OCI-LY7 (cell line): ENCODE measurements around the gene TMEM154. TPM values are rescaled to one million over a fixed set of nuclear protein-coding genes. Genes with fewer than 3 reads are reported as not detected.

Experiments used
- BruUV-seq: library from RNA; stranded (reverse); fragments of 400-500 nt; replicated peaks from 2 replicates; lab custom pipeline; 2021; lab: Mats Ljungman, UMichigan
- CTCF ChIA-PET: fragments of 300-600 bp; sonication (Branson Sonifier 250); formaldehyde crosslinking; loops from one replicate; lab custom pipeline; 2022; ENCODE audit warnings: antibody characterized with exemption; ENCODE audit not compliant: unreplicated experiment; lab: Charles Lee
- POLR2A ChIA-PET: fragments of 300-600 bp; sonication (Branson Sonifier 250); formaldehyde crosslinking; loops from one replicate; lab custom pipeline; 2022; ENCODE audit warnings: antibody characterized with exemption; lab: Charles Lee
- DNase-seq: peaks from one replicate; pipeline ENCODE4 v3.0.0-alpha.2; 2015; ENCODE audit warnings: low spot score
- H2AFZ ChIP-seq: fragments of 200-600 bp; sonication (generic), shearing (Covaris generic); 2 replicates; pipeline ENCODE4 v1.6.1; 2014; ENCODE audit warnings: mild to moderate bottlenecking, antibody characterized with exemption, low read length, moderate library complexity
- H3K27ac ChIP-seq: fragments of 200-600 bp; sonication (generic); 2 replicates; pipeline ENCODE4 v1.5.1; 2014; ENCODE audit warnings: mixed run types, low read depth, mild to moderate bottlenecking, moderate library complexity, low read length, inconsistent platforms; ENCODE audit not compliant: poor library complexity, severe bottlenecking
- H3K36me3 ChIP-seq: fragments of 200-600 bp; sonication (generic); 2 replicates; pipeline ENCODE4 v1.6.1; 2014; ENCODE audit warnings: mild to moderate bottlenecking, antibody characterized with exemption, low read length, moderate library complexity, mixed read lengths; ENCODE audit not compliant: insufficient read depth
- H3K4me1 ChIP-seq: fragments of 200-600 bp; sonication (generic); 2 replicates; pipeline ENCODE4 v1.5.1; 2014; ENCODE audit warnings: mild to moderate bottlenecking, low read length; ENCODE audit not compliant: insufficient read depth, poor library complexity, severe bottlenecking
- H3K4me2 ChIP-seq: fragments of 200-600 bp; sonication (generic); 2 replicates; pipeline ENCODE4 v1.6.1; 2014; ENCODE audit warnings: mild to moderate bottlenecking, low read length
- H3K4me3 ChIP-seq: fragments of 200-600 bp; sonication (generic); 2 replicates; pipeline ENCODE4 v1.5.1; 2014; ENCODE audit warnings: mild to moderate bottlenecking, low read depth, low read length; ENCODE audit not compliant: poor library complexity, severe bottlenecking
- H3K79me2 ChIP-seq: fragments of 200-600 bp; sonication (generic); 2 replicates; pipeline ENCODE4 v1.6.1; 2016; ENCODE audit warnings: low read depth, mild to moderate bottlenecking, low read length, moderate library complexity, mixed read lengths; ENCODE audit not compliant: insufficient read depth
- H3K9me2 ChIP-seq: fragments of 200-600 bp; sonication (generic); 2 replicates; pipeline ENCODE4 v1.6.1; 2016; ENCODE audit warnings: mild to moderate bottlenecking, low read length, mixed read lengths; ENCODE audit not compliant: insufficient read depth
- H3K9me3 ChIP-seq: fragments of 200-600 bp; sonication (generic); 2 replicates; pipeline ENCODE4 v1.6.1; 2014; ENCODE audit warnings: mild to moderate bottlenecking, mixed run types, low read length, mixed read lengths
- H4K20me1 ChIP-seq: fragments of 200-600 bp; sonication (generic); 2 replicates; pipeline ENCODE4 v1.6.1; 2014; ENCODE audit warnings: mild to moderate bottlenecking, antibody characterized with exemption, low read length, moderate library complexity, mixed read lengths; ENCODE audit not compliant: insufficient read depth
- CTCF ChIP-seq: fragments of 200-600 bp; sonication (generic); conservative IDR thresholded peaks from 2 replicates; pipeline ENCODE4 v1.5.1; 2014; ENCODE audit warnings: mild to moderate bottlenecking, antibody characterized with exemption, low read length, moderate library complexity, mixed read lengths
- EZH2phosphoT487 ChIP-seq: fragments of 200-600 bp; sonication (generic); IDR thresholded peaks from 2 replicates; pipeline ENCODE4 v1.6.1; 2018; ENCODE audit warnings: low read depth, borderline replicate concordance, mild to moderate bottlenecking, mixed run types, antibody characterized with exemption, low read length, moderate library complexity, mixed read lengths
- intact Hi-C: fragments of 100-400 bp; cut with micrococcal nuclease; formaldehyde crosslinking; loops from one replicate; pipeline ENCODE4 v1.10.0; 2022; ENCODE audit not compliant: unreplicated experiment
- total RNA-seq, 2 experiments: library from RNA; depleted of rRNA in 1 of 2; stranded (reverse); fragments of >200 nt in 1 of 2; shearing (Covaris generic) in 1 of 2; gene quantifications; 2 replicates each; pipeline ENCODE4 v1.2.3, GENCODE V29; 2014 to 2022

The TMEM154 gene
- total RNA-seq, 2 experiments from 2014 or later: 17.6 to 59.6 TPM

DNA sequence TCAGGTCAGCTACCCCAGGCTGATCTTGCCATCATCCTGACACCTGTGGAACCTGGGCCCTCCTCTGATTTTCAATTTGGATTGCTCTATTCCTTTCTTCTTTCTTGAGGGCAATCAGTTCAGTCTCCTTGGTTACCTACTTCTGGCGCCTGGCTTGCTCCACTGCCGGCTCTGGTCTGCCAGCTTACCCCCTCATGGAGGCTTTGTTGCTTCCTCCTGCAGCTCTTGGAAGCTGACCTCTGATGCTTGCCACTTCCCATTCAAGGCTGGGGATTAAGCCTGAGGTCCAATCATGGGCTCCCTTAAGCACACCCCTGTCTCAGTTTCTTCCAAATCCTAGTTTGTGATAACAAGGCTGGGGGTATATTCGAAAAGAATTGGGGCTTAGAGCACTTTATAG lies 5.4 kb downstream of the TMEM154 start:
- Histone ChIP-seq H3K79me2 (peaks cover 49% of the 10 kb centered on the region), H3K9me3 (no peaks in the 10 kb centered on the region), H3K4me1 (peaks cover 90% of the 10 kb centered on the region), H3K4me2 (peak overlapping the region; percentile 15; the same call in 1 of the 2 replicates), H3K9me2 (no peaks in the 10 kb centered on the region), H3K27ac (no peak overlapping the region), H3K4me3 (no peak overlapping the region), H3K36me3 (no peaks in the 10 kb centered on the region), H4K20me1 (no peaks in the 10 kb centered on the region), H2AFZ (no peak overlapping the region)
- CTCF ChIA-PET: interaction anchor here (0.7 kb wide), 1 partner anchor 107 kb away, joined by 5 read pairs; no protein-coding TSS in a partner anchor
- BruUV-seq: no TSS peak
- DNase-seq: no peak
- no peak for TF ChIP-seq EZH2phosphoT487
- TF ChIP-seq CTCF: no peak
- intact Hi-C loops: no loop called here
- POLR2A ChIA-PET: interaction anchor here (0.5 to 15.7 kb wide), 7 partner anchors 11 to 151 kb away, joined by 3 to 249 read pairs (median 4); no protein-coding TSS in a partner anchor

DNA sequence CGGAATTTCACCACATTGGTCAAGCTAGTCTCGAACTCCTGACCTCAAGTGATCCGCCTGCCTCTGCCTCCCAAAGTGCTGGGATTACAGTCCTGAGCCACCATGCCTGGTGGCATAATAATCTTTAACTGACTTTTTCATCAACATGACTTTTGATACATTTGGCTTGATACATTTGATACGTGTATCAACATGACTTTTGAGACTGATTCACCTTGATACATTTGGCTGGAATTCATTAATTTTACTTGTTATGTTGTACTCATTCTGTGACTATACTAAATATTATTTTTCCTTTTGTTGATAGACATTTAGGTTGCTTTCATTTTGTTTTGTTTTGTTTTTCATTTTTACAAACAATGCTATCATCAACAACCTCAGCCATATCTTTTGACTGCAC lies 6.3 kb downstream of the TMEM154 start:
- intact Hi-C loops: no loop called here
- POLR2A ChIA-PET: interaction anchor here (1.0 to 15.7 kb wide), 4 partner anchors 10 to 151 kb away, joined by 3 to 249 read pairs (median 82); no protein-coding TSS in a partner anchor
- Histone ChIP-seq H3K4me1 (peaks cover 89% of the 10 kb centered on the region), H3K27ac (no peak overlapping the region), H4K20me1 (no peaks in the 10 kb centered on the region), H3K79me2 (peaks cover 49% of the 10 kb centered on the region), H3K4me2 (no peak overlapping the region), H3K4me3 (no peak overlapping the region), H2AFZ (no peak overlapping the region), H3K9me3 (no peaks in the 10 kb centered on the region), H3K9me2 (no peaks in the 10 kb centered on the region), H3K36me3 (no peaks in the 10 kb centered on the region)
- no peak for DNase-seq
- TF ChIP-seq CTCF (no peak), EZH2phosphoT487 (no peak)
- BruUV-seq: no TSS peak
- CTCF ChIA-PET: no interaction called here
